ENCODE measurements around the gene IL22RA1.

The IL22RA1 gene

GRCh38 chr1:24133819-24134218 is 9.1 kb downstream of the IL22RA1 start:
- no peak for DNase-seq
- H3K36me3 ChIP-seq (replicated peaks) = no peaks in the 10 kb centered on the region
- no peak overlapping the region for H3K27ac ChIP-seq
- TF ChIP-seq CTCF (IDR thresholded peaks at IDR 0.05; ENCODE audit: low read depth, low read length, missing control alignments) = no peak
- H3K4me3 ChIP-seq (ENCODE audit: low read depth, low read length) = no peak overlapping the region
- no peaks in the 10 kb centered on the region for H3K27me3 ChIP-seq (replicated peaks)
- in situ Hi-C loops (cut with HindIII; ENCODE audit: low pct_ligation_motif_present, low sequenced_read_pairs) = no loop called here

DNA sequence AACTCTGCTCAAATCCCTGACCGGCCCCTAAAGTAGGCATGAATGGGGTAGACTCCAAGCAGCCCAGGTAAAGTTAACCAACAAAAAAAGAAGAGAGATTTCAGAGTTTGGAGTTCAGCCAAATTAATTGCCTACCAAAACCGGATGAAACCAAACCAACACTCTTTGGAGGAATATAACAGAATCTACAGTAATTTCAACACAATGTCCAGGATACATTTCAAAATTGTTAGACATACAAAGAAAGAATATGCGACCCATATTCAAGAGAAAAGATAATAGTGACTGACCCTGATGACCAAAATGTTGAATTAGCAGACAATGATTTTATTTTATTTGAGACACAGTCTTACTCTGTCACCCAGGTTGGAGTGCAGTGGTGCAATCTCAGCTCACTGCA is 12.6 kb downstream of the IL22RA1 start:
- Histone ChIP-seq H3K27me3 (replicated peaks) (no peaks in the 10 kb centered on the region), H3K4me3 (ENCODE audit: low read depth, low read length) (no peak overlapping the region), H3K27ac (no peak overlapping the region), H3K36me3 (replicated peaks) (no peaks in the 10 kb centered on the region)
- in situ Hi-C loops (cut with HindIII; ENCODE audit: low pct_ligation_motif_present, low sequenced_read_pairs) = no loop called here
- DNase-seq = no peak
- no peak for TF ChIP-seq CTCF (IDR thresholded peaks at IDR 0.05; ENCODE audit: low read depth, low read length, missing control alignments)

GRCh38 chr1:24127801-24128363 is 15.1 kb downstream of the IL22RA1 start:
- no peak for DNase-seq
- Histone ChIP-seq H3K27ac (no peak overlapping the region), H3K36me3 (replicated peaks) (no peaks in the 10 kb centered on the region), H3K4me3 (ENCODE audit: low read depth, low read length) (no peak overlapping the region), H3K27me3 (replicated peaks) (no peaks in the 10 kb centered on the region)
- no peak for TF ChIP-seq CTCF (IDR thresholded peaks at IDR 0.05; ENCODE audit: low read depth, low read length, missing control alignments)
- in situ Hi-C loops (cut with HindIII; ENCODE audit: low pct_ligation_motif_present, low sequenced_read_pairs) = no loop called here

DNA sequence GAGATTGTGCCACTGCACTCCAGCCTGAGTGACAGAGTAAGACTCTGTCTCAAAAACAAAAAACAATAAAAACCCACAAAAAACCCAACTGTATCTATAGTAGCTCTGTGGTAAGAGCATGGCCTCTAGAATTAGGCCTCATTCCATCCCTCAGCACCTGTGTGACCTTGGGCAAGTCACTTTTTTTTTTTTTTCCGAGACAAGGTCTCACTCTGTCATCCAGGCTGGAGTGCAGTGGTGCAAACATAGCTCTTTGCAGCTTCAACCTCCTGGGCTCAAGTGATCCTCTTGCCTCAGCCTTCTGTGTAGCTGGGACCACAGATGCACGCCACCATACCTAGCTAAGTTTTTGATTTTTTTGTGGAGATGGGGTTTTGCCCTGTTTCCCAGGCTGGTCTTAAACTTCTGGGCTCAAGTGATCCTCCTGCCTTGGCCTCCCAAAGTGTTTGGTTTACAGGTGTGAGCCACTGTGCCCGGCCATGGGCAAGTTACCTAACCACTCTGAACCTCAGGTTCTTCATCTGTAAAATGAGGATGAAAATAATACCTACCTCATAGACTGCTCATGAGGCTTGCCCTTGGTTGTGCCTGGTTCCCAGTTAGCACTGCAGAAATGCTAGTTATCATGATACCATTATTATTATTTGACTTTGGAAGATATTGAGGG is 15.7 kb downstream of the IL22RA1 start:
- Histone ChIP-seq H3K36me3 (replicated peaks) (no peaks in the 10 kb centered on the region), H3K4me3 (ENCODE audit: low read depth, low read length) (no peak overlapping the region), H3K27ac (no peak overlapping the region), H3K27me3 (replicated peaks) (no peaks in the 10 kb centered on the region)
- in situ Hi-C loops (cut with HindIII; ENCODE audit: low pct_ligation_motif_present, low sequenced_read_pairs) = no loop called here
- no peak for DNase-seq
- no peak for TF ChIP-seq CTCF (IDR thresholded peaks at IDR 0.05; ENCODE audit: low read depth, low read length, missing control alignments)

GRCh38 chr1:24126672-24127023 is 16.3 kb downstream of the IL22RA1 start:
- H3K27me3 ChIP-seq (replicated peaks) = no peaks in the 10 kb centered on the region
- no peaks in the 10 kb centered on the region for H3K36me3 ChIP-seq (replicated peaks)
- no peak for TF ChIP-seq CTCF (IDR thresholded peaks at IDR 0.05; ENCODE audit: low read depth, low read length, missing control alignments)
- no peak overlapping the region for H3K4me3 ChIP-seq (ENCODE audit: low read depth, low read length)
- DNase-seq = no peak
- no peak overlapping the region for H3K27ac ChIP-seq
- in situ Hi-C loops (cut with HindIII; ENCODE audit: low pct_ligation_motif_present, low sequenced_read_pairs) = no loop called here

All from brain microvascular endothelial cell (primary cell).